Suprapubic skin (tissue), 4 donors: Measurements from ENCODE around the gene VPS26A. TPM values are rescaled to one million over a fixed set of nuclear protein-coding genes. Genes with fewer than 3 reads are reported as not detected.
"Not testable (repeated sequence)": the region's sequence is repeated elsewhere in the genome, so short reads cannot be mapped to it uniquely, and the experiment has no call there.

Source experiments
- DNase-seq, 2 donors: peaks; one replicate each; pipeline ENCODE4 v3.0.0-alpha.2; 2019; ENCODE audit warnings: low spot score in 2 of 2
- H3K27ac ChIP-seq: fragments of 200-600 bp; sonication (generic); one replicate; pipeline ENCODE4 v1.5.1; 2019
- H3K27me3 ChIP-seq: fragments of 200-600 bp; sonication (generic); one replicate; pipeline ENCODE4 v1.5.1; 2019
- H3K36me3 ChIP-seq: fragments of 200-600 bp; sonication (generic); one replicate; pipeline ENCODE4 v1.5.1; 2019
- H3K4me1 ChIP-seq: fragments of 200-600 bp; sonication (generic); one replicate; pipeline ENCODE4 v1.5.1; 2019
- H3K4me3 ChIP-seq: fragments of 200-600 bp; sonication (generic); one replicate; pipeline ENCODE4 v1.5.1; 2019; ENCODE audit warnings: mild to moderate bottlenecking
- H3K9me3 ChIP-seq: fragments of 200-600 bp; sonication (generic); one replicate; pipeline ENCODE4 v1.5.1; 2019
- CTCF ChIP-seq, 2 donors: fragments of 200-600 bp in 1 of 2; fragments of 450-650 bp in 1 of 2; sonication (generic) in 1 of 2; IDR thresholded peaks; one replicate each; pipeline ENCODE4 v1.5.1; 2016 to 2019; ENCODE audit warnings: antibody characterized with exemption in 2 of 2, mild to moderate bottlenecking in 1 of 2, moderate library complexity in 1 of 2
- EP300 ChIP-seq: sonication (generic); formaldehyde crosslinking; IDR thresholded peaks from one replicate; pipeline ENCODE4 v1.6.1; 2017; ENCODE audit warnings: antibody characterized with exemption
- POLR2A ChIP-seq, 2 donors: fragments of 450-650 bp; IDR thresholded peaks; one replicate each; pipeline ENCODE4 v1.6.1; 2017; ENCODE audit warnings: antibody characterized with exemption in 2 of 2, mild to moderate bottlenecking in 2 of 2, moderate library complexity in 2 of 2
- POLR2AphosphoS5 ChIP-seq, 3 donors: sonication (generic); formaldehyde crosslinking; IDR thresholded peaks; one replicate each; pipeline ENCODE4 v1.6.1; 2017; ENCODE audit warnings: antibody characterized with exemption in 3 of 3
- WGBS: methylation state at CpG from one replicate; pipeline ENCODE4 v1.1.5; 2018; 5-methylcytosine and 5-hydroxymethylcytosine counted together
- total RNA-seq, 4 donors: library from RNA; depleted of rRNA; stranded (reverse); fragments of >200 nt; gene quantifications; one replicate each; pipeline ENCODE4 v1.1.0, GENCODE V29; 2016

Gene VPS26A
- total RNA-seq, 4 donors from 2014 or later: 29.9 to 33.4 (median 32.1) TPM

DNA sequence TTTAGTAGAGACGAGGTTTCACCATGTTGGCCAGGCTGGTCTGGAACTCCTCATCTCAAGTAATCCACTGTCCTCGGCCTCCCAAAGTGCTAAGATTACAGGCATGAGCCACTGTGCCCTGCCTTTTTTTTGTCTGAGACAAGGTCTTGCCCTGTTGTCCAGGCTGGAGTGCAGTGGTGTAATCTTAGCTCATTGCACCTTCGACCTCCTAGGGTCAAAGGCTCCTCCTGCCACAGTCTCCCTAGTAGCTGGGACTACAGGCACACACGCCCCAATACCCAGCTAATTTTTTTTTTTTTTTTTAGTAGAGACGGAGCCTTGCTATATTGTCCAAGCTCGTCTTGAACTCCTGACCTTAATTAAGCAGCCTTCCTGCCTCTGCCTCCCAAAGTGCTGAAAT, 29.2 kb downstream of the VPS26A start:
- no peak overlapping the region for H3K27ac ChIP-seq
- peaks cover 10% of the 10 kb centered on the region for H3K36me3 ChIP-seq
- H3K4me3 ChIP-seq: no peak overlapping the region
- H3K27me3 ChIP-seq: no peaks in the 10 kb centered on the region
- H3K4me1 ChIP-seq: no peaks in the 10 kb centered on the region
- DNase-seq: no peak
- TF ChIP-seq POLR2A (IDR thresholded peaks at IDR 0.05) (no peak), CTCF (IDR thresholded peaks at IDR 0.05) (no peak), POLR2AphosphoS5 (IDR thresholded peaks at IDR 0.05) (no peak), EP300 (no peak)
- no peaks in the 10 kb centered on the region for H3K9me3 ChIP-seq
- WGBS: 90% methylated on average over 6 of the region's 6 CpGs

DNA sequence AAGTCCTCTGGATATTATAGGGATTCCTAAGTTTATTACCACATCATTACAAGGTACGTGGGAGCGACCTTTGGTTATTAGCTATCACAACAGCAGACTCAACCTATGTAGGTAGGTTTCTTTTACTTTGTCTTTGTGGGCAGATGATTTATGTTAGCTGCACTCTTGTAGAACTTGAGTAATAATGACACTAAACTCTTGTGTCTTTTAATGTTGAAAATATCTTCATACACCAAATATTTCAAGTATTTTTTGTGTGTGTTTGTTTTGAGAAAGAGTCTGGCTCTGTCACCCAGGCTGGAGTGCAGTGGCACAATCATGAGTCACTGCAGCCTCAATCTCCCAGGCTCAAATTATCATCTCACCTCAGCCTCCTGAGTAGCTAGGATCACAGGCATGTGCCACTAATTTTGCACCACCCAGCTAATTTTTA, 36.8 kb downstream of the VPS26A start:
- no peak for TF ChIP-seq POLR2A (IDR thresholded peaks at IDR 0.05)
- no peak for TF ChIP-seq EP300
- no peak for TF ChIP-seq CTCF (IDR thresholded peaks at IDR 0.05)
- TF ChIP-seq POLR2AphosphoS5 (IDR thresholded peaks at IDR 0.05): no peak
- H3K27ac ChIP-seq: no peak overlapping the region
- H3K36me3 ChIP-seq: peaks cover 64% of the 10 kb centered on the region
- no peaks in the 10 kb centered on the region for H3K9me3 ChIP-seq
- no peak overlapping the region for H3K4me3 ChIP-seq
- no peaks in the 10 kb centered on the region for H3K4me1 ChIP-seq
- no peaks in the 10 kb centered on the region for H3K27me3 ChIP-seq
- no peak for DNase-seq
- WGBS: 100% methylated on average over 2 of the region's 2 CpGs

DNA sequence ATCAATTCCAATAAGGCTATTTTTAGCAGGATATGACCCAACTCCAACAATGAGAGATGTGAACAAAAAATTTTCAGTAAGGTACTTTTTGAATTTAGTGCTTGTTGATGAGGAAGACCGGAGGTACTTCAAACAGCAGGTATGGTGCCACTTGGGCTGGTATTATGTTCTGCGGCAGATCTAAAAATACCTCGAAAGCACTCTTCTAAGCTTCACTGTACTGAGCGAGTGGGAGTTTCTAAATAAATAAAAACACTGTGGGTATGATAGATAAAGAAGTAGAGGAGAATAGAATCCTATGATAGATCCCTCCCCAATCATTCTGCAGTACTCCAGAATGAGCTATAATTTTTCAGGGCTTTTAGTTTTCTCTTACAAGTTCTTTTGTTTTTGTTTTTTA, 44.5 kb downstream of the VPS26A start:
- DNase-seq: no peak
- Histone ChIP-seq H3K9me3 (no peaks in the 10 kb centered on the region), H3K36me3 (peaks cover 74% of the 10 kb centered on the region), H3K27me3 (no peaks in the 10 kb centered on the region), H3K27ac (no peak overlapping the region), H3K4me3 (no peak overlapping the region), H3K4me1 (no peaks in the 10 kb centered on the region)
- TF ChIP-seq POLR2AphosphoS5 (IDR thresholded peaks at IDR 0.05) (no peak), POLR2A (IDR thresholded peaks at IDR 0.05) (no peak), CTCF (IDR thresholded peaks at IDR 0.05) (no peak), EP300 (no peak)
- 94% methylated on average over 4 of the region's 4 CpGs for WGBS

- Histone ChIP-seq H3K4me1 (no peaks in the 10 kb centered on the region), H3K27me3 (no peaks in the 10 kb centered on the region), H3K4me3 (no peak overlapping the region), H3K27ac (no peak overlapping the region), H3K36me3 (peaks cover 45% of the 10 kb centered on the region), H3K9me3 (no peaks in the 10 kb centered on the region)
- TF ChIP-seq POLR2A (IDR thresholded peaks at IDR 0.05): no peak
- no peak for TF ChIP-seq EP300
- TF ChIP-seq CTCF (IDR thresholded peaks at IDR 0.05): no peak
- TF ChIP-seq POLR2AphosphoS5 (IDR thresholded peaks at IDR 0.05): no peak
- WGBS: 80% methylated on average over 3 of the region's 3 CpGs
- DNase-seq: no peak
These were observed 48.4 kb downstream of the VPS26A start for GRCh38 chr10:69172241-69172982.

GRCh38 chr10:69175326-69175725, 51.3 kb downstream of the VPS26A start:
- 61% methylated on average over 4 of the region's 4 CpGs for WGBS
- not testable (repeated sequence) for DNase-seq
- H3K36me3 ChIP-seq: peaks cover 21% of the 10 kb centered on the region

More at GRCh38 chr10:69175326-69175725, 51.3 kb downstream of the VPS26A start:
- H3K9me3 ChIP-seq, H3K27ac ChIP-seq, H3K4me3 ChIP-seq, H3K27me3 ChIP-seq, H3K4me1 ChIP-seq: not testable (repeated sequence)
